ENCODE measurements around the gene SDK2. TPM values are rescaled to one million over a fixed set of nuclear protein-coding genes. Genes with fewer than 3 reads are reported as not detected.

SDK2 gene
- total RNA-seq, 2 donors from 2014 or later = 16.5 to 26.3 TPM

GRCh38 chr17:73524941-73525679 lies 119.1 kb downstream of the SDK2 start:
- Histone ChIP-seq H3K27me3 (replicated peaks; ENCODE audit: insufficient read depth) (no peaks in the 10 kb centered on the region), H3K4me3 (no peak overlapping the region), H3K9me3 (no peaks in the 10 kb centered on the region), H3K4me1 (replicated peaks) (no peaks in the 10 kb centered on the region), H3K36me3 (no peaks in the 10 kb centered on the region), H3K27ac (no peak overlapping the region)
- TF ChIP-seq CTCF (IDR thresholded peaks at IDR 0.05) = no peak
- no peak for TF ChIP-seq POLR2A (IDR thresholded peaks at IDR 0.05)
- TF ChIP-seq POLR2AphosphoS5 (IDR thresholded peaks at IDR 0.05) = no peak
- intact Hi-C loops (cut with DNase I) = no loop called here
- 80% methylated on average over 15 of the region's 15 CpGs for WGBS
- DNase-seq (ENCODE audit: low spot score) = no peak

- WGBS = 94% methylated on average over 5 of the region's 5 CpGs
- Histone ChIP-seq H3K36me3 (no peaks in the 10 kb centered on the region), H3K27ac (no peak overlapping the region), H3K27me3 (replicated peaks; ENCODE audit: insufficient read depth) (no peaks in the 10 kb centered on the region), H3K9me3 (no peaks in the 10 kb centered on the region), H3K4me1 (replicated peaks) (no peaks in the 10 kb centered on the region), H3K4me3 (no peak overlapping the region)
- intact Hi-C loops (cut with DNase I) = no loop called here
- no peak for DNase-seq (ENCODE audit: low spot score)
- TF ChIP-seq POLR2AphosphoS5 (IDR thresholded peaks at IDR 0.05) = no peak
- no peak for TF ChIP-seq CTCF (IDR thresholded peaks at IDR 0.05)
- no peak for TF ChIP-seq POLR2A (IDR thresholded peaks at IDR 0.05)
These were observed 121.5 kb downstream of the SDK2 start for GRCh38 chr17:73522696-73523095.

GRCh38 chr17:73522107-73522506 lies 122.1 kb downstream of the SDK2 start:
- Histone ChIP-seq H3K36me3 (no peaks in the 10 kb centered on the region), H3K9me3 (no peaks in the 10 kb centered on the region), H3K4me3 (no peak overlapping the region), H3K27ac (no peak overlapping the region), H3K27me3 (replicated peaks; ENCODE audit: insufficient read depth) (no peaks in the 10 kb centered on the region), H3K4me1 (replicated peaks) (no peaks in the 10 kb centered on the region)
- intact Hi-C loops (cut with DNase I) = no loop called here
- DNase-seq (ENCODE audit: low spot score) = no peak
- no peak for TF ChIP-seq CTCF (IDR thresholded peaks at IDR 0.05)
- TF ChIP-seq POLR2AphosphoS5 (IDR thresholded peaks at IDR 0.05) = no peak
- no peak for TF ChIP-seq POLR2A (IDR thresholded peaks at IDR 0.05)
- WGBS = 81% methylated on average over 6 of the region's 6 CpGs

- H3K4me3 ChIP-seq = no peak overlapping the region
- H3K9me3 ChIP-seq = no peaks in the 10 kb centered on the region
- intact Hi-C loops (cut with DNase I) = no loop called here
- H3K36me3 ChIP-seq = no peaks in the 10 kb centered on the region
- H3K4me1 ChIP-seq (replicated peaks) = no peaks in the 10 kb centered on the region
- no peak overlapping the region for H3K27ac ChIP-seq
- H3K27me3 ChIP-seq (replicated peaks; ENCODE audit: insufficient read depth) = no peaks in the 10 kb centered on the region
- no peak for DNase-seq (ENCODE audit: low spot score)
- WGBS = 85% methylated on average over 5 of the region's 5 CpGs
- TF ChIP-seq POLR2A (IDR thresholded peaks at IDR 0.05) (no peak), CTCF (IDR thresholded peaks at IDR 0.05) (no peak), POLR2AphosphoS5 (IDR thresholded peaks at IDR 0.05) (no peak)
These were observed 122.9 kb downstream of the SDK2 start for GRCh38 chr17:73521376-73521775.

GRCh38 chr17:73520369-73520761 lies 123.9 kb downstream of the SDK2 start:
- Histone ChIP-seq H3K9me3 (no peaks in the 10 kb centered on the region), H3K4me3 (no peak overlapping the region), H3K4me1 (replicated peaks) (no peaks in the 10 kb centered on the region), H3K27me3 (replicated peaks; ENCODE audit: insufficient read depth) (no peaks in the 10 kb centered on the region), H3K36me3 (no peaks in the 10 kb centered on the region), H3K27ac (no peak overlapping the region)
- intact Hi-C loops (cut with DNase I) = no loop called here
- DNase-seq (ENCODE audit: low spot score) = no peak
- TF ChIP-seq CTCF (IDR thresholded peaks at IDR 0.05) (no peak), POLR2A (IDR thresholded peaks at IDR 0.05) (no peak), POLR2AphosphoS5 (IDR thresholded peaks at IDR 0.05) (no peak)
- 98% methylated on average over 7 of the region's 7 CpGs for WGBS

Measured in prostate gland (tissue), 2 donors.